ENCODE measurements around the gene DCAF8.

Gene DCAF8

GRCh38 chr1:160211046-160211790, 51.1 kb downstream of the DCAF8 start:
- H3K27ac ChIP-seq (replicated peaks), result no peak overlapping the region

DNA sequence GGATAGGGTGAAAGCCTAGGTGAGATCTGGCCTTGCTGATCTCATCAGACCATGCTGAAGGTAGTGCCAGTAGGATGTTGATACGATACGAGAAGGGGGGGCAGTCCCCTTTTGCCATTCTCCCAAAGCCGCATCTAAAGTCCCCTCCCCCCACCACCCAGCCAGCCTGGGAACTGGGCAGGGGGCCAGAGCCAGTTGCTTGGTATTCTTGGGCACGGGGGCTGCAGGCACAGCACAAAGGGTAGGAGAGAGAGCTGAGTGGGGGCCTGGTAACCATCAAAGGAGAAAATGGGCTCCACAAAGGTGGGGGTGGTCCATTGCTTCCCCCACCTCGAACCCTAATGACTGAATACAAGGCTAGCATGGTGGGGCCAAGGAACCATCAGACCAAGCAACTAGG, 51.8 kb downstream of the DCAF8 start:
- Histone ChIP-seq H3K4me3 (replicated peaks; ENCODE audit: insufficient read depth, low read length) (no peak overlapping the region), H3K27me3 (ENCODE audit: insufficient read depth, poor library complexity, severe bottlenecking) (no peaks in the 10 kb centered on the region), H3K27ac (replicated peaks) (no peak overlapping the region)
- TF ChIP-seq REST (IDR thresholded peaks at IDR 0.05; ENCODE audit: insufficient replicate concordance, low read depth) (no peak), SPI1 (IDR thresholded peaks at IDR 0.05; ENCODE audit: borderline replicate concordance, low read depth) (no peak), POLR2AphosphoS5 (IDR thresholded peaks at IDR 0.05; ENCODE audit: low read depth) (no peak), GABPA (IDR thresholded peaks at IDR 0.05; ENCODE audit: low read depth) (no peak)
- TF ChIP-seq, protein P1, sequence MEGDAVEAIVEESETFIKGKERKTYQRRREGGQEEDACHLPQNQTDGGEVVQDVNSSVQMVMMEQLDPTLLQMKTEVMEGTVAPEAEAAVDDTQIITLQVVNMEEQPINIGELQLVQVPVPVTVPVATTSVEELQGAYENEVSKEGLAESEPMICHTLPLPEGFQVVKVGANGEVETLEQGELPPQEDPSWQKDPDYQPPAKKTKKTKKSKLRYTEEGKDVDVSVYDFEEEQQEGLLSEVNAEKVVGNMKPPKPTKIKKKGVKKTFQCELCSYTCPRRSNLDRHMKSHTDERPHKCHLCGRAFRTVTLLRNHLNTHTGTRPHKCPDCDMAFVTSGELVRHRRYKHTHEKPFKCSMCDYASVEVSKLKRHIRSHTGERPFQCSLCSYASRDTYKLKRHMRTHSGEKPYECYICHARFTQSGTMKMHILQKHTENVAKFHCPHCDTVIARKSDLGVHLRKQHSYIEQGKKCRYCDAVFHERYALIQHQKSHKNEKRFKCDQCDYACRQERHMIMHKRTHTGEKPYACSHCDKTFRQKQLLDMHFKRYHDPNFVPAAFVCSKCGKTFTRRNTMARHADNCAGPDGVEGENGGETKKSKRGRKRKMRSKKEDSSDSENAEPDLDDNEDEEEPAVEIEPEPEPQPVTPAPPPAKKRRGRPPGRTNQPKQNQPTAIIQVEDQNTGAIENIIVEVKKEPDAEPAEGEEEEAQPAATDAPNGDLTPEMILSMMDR (IDR thresholded peaks at IDR 0.05; ENCODE audit: insufficient read depth, low read length), result no peak
- DNase-seq (ENCODE audit: low read depth in 1 of 2, low spot score in 1 of 2), result no peak

More at GRCh38 chr1:160211046-160211790, 51.1 kb downstream of the DCAF8 start:
- TF ChIP-seq POLR2AphosphoS5 (IDR thresholded peaks at IDR 0.05; ENCODE audit: low read depth) (no peak), GABPA (IDR thresholded peaks at IDR 0.05; ENCODE audit: low read depth) (no peak), SPI1 (IDR thresholded peaks at IDR 0.05; ENCODE audit: borderline replicate concordance, low read depth) (no peak), REST (IDR thresholded peaks at IDR 0.05; ENCODE audit: insufficient replicate concordance, low read depth) (no peak)
- TF ChIP-seq, protein P1 (IDR thresholded peaks at IDR 0.05; ENCODE audit: insufficient read depth, low read length), result no peak
- Histone ChIP-seq H3K4me3 (replicated peaks; ENCODE audit: insufficient read depth, low read length) (no peak overlapping the region), H3K27me3 (ENCODE audit: insufficient read depth, poor library complexity, severe bottlenecking) (no peaks in the 10 kb centered on the region)
- no peak for DNase-seq (ENCODE audit: low read depth in 1 of 2, low spot score in 1 of 2)

DNA sequence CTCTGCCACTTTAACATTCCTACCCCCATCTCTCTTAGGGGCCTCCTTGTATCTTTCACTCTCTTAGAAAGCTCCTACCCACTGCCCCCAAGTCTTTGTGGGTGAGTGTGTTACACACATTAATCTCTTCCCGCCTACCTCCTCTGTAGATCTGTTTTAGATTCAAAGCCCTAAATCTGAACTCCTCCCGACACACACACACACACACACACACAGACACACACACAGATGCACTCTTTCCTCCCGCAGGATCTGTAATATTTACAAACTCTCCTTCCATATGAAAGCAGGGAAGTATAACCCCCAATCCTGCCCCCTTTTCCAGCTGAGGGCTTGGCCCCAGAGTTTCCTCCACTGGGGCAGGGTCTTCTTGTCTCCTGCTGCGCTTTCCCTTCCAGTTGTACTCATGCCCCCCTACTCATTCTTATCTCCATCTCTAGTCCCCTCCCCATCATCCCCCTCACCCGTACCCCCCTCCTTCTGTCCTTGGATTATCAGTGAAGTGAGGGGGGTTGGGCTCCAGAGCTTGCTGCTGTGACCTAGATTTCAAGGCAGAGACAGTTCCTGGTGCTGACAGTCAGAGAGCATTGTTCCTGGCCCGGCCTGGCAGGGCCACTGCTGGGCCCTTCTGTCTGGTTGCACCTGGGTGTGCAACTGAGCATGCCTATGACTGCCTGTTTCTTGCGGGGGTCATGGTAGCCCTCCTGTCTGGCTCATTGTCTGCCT, 52.9 kb downstream of the DCAF8 start:
- DNase-seq (ENCODE audit: low read depth in 1 of 2, low spot score in 1 of 2), result no peak
- no peak overlapping the region for H3K4me3 ChIP-seq (replicated peaks; ENCODE audit: insufficient read depth, low read length)
- TF ChIP-seq, protein P1 (IDR thresholded peaks at IDR 0.05; ENCODE audit: insufficient read depth, low read length), result no peak
- no peak for TF ChIP-seq REST (IDR thresholded peaks at IDR 0.05; ENCODE audit: insufficient replicate concordance, low read depth)
- no peak for TF ChIP-seq POLR2AphosphoS5 (IDR thresholded peaks at IDR 0.05; ENCODE audit: low read depth)
- TF ChIP-seq SPI1 (IDR thresholded peaks at IDR 0.05; ENCODE audit: borderline replicate concordance, low read depth), result no peak
- no peak for TF ChIP-seq GABPA (IDR thresholded peaks at IDR 0.05; ENCODE audit: low read depth)
- H3K27ac ChIP-seq (replicated peaks), result no peak overlapping the region
- no peaks in the 10 kb centered on the region for H3K27me3 ChIP-seq (ENCODE audit: insufficient read depth, poor library complexity, severe bottlenecking)

Measured in HL-60 (cell line).